ENCODE data around the gene ENOSF1. TPM values are rescaled to one million over a fixed set of nuclear protein-coding genes. Genes with fewer than 3 reads are reported as not detected.

Gene ENOSF1
- total and polyA plus RNA-seq, 8 donors, result 27.1 to 69.2 (median 46.7) TPM

DNA sequence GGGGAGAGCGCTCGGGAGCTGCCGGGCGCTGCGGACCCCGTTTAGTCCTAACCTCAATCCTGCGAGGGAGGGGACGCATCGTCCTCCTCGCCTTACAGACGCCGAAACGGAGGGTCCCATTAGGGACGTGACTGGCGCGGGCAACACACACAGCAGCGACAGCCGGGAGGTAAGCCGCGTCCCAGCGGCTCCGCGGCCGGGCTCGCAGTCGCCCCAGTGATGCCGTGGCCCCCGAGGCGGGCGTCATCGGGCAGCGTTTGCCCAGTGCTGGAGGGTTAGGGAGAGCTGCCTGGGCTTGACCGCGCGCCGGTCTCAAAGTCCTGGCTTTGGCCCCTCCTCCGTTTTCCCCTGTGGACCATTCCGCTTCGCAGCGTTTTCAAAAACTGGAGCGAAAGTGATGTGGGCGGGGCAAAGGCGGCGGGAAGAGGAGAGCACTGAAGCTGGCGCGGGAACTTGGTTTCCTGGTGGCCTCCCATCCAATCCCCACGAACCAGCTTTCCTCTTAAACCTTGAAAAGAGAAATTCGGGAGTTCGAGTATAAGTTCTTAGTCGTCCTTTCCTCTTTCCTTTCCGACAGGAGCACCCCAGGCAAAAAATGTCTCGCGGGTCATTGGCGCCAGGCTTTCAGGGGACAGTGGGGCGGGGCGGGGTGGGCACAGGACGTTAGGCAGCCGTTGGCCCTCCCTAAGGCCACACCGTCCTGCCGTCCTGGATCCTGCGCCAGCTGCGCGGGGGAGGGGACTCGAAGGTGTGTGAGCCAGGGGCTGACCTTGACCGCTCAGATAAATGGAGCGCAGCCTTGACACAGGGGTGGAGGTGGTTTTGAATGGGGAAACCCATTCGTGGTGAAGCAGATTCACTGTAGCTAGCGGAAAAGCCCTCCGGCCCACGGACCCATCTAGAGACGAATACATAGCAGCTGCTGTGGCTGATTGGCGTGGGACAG, 54.2 kb downstream of the ENOSF1 start:
- Histone ChIP-seq H3K9me3 (no peaks in the 10 kb centered on the region), H3K27ac (no peak overlapping the region), H3K4me1 (no peaks in the 10 kb centered on the region), H3K27me3 (no peaks in the 10 kb centered on the region), H3K4me3 (peak overlapping the region; percentile 58 to 84 (median 72)), H3K36me3 (no peaks in the 10 kb centered on the region)
- intact Hi-C loops (cut with DNase I), result no loop called here
- no peak for FAIRE-seq
- ATAC-seq, result peak; percentile 88 to 96 (median 92)
- WGBS, 2 donors, result 3 to 4% methylated on average over 65 to 72 of the region's 72 CpGs
- DNase-seq, result peak; percentile 78 to 88 (median 84)
- TF ChIP-seq, protein P1, sequence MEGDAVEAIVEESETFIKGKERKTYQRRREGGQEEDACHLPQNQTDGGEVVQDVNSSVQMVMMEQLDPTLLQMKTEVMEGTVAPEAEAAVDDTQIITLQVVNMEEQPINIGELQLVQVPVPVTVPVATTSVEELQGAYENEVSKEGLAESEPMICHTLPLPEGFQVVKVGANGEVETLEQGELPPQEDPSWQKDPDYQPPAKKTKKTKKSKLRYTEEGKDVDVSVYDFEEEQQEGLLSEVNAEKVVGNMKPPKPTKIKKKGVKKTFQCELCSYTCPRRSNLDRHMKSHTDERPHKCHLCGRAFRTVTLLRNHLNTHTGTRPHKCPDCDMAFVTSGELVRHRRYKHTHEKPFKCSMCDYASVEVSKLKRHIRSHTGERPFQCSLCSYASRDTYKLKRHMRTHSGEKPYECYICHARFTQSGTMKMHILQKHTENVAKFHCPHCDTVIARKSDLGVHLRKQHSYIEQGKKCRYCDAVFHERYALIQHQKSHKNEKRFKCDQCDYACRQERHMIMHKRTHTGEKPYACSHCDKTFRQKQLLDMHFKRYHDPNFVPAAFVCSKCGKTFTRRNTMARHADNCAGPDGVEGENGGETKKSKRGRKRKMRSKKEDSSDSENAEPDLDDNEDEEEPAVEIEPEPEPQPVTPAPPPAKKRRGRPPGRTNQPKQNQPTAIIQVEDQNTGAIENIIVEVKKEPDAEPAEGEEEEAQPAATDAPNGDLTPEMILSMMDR (IDR thresholded peaks at IDR 0.05), result no peak

DNA sequence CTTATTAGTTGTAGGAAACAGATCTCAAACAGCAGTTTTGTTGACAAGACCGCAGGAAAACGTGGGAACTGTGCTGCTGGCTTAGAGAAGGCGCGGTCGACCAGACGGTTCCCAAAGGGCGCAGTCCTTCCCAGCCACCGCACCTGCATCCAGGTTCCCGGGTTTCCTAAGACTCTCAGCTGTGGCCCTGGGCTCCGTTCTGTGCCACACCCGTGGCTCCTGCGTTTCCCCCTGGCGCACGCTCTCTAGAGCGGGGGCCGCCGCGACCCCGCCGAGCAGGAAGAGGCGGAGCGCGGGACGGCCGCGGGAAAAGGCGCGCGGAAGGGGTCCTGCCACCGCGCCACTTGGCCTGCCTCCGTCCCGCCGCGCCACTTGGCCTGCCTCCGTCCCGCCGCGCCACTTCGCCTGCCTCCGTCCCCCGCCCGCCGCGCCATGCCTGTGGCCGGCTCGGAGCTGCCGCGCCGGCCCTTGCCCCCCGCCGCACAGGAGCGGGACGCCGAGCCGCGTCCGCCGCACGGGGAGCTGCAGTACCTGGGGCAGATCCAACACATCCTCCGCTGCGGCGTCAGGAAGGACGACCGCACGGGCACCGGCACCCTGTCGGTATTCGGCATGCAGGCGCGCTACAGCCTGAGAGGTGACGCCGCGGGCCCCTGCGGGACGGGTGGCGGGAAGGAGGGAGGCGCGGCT, 55.0 kb downstream of the ENOSF1 start, which contains the start of gene TYMS:
Gene TYMS (plus strand): TSS at position 343 of the 690 bp plus-strand sequence. CDS start 90 bp downstream, at position 433.
- WGBS, 2 donors, result 1% methylated on average over 53 to 79 of the region's 79 CpGs
- H3K9me3 ChIP-seq, result no peaks in the 10 kb centered on the region
- DNase-seq, result peak; percentile 34 to 82 (median 50)
- TF ChIP-seq, protein P1 (IDR thresholded peaks at IDR 0.05), result no peak
- no peaks in the 10 kb centered on the region for H3K27me3 ChIP-seq
- intact Hi-C loops (cut with DNase I), result no loop called here
- peak; percentile 65 to 74 (median 70) for ATAC-seq
- no peaks in the 10 kb centered on the region for H3K4me1 ChIP-seq
- no peak for FAIRE-seq
- peak within 1 kb of the TSS; percentile 58 to 84 (median 72) for H3K4me3 ChIP-seq
- H3K27ac ChIP-seq, result no peak within 1 kb of the TSS
- no peaks in the 10 kb centered on the region for H3K36me3 ChIP-seq

GRCh38 chr18:655445-655844, 57.0 kb downstream of the ENOSF1 start:
- Histone ChIP-seq H3K4me1 (no peaks in the 10 kb centered on the region), H3K4me3 (no peak overlapping the region), H3K36me3 (no peaks in the 10 kb centered on the region), H3K27me3 (no peaks in the 10 kb centered on the region), H3K9me3 (no peaks in the 10 kb centered on the region), H3K27ac (no peak overlapping the region)
- intact Hi-C loops (cut with DNase I), result no loop called here
- ATAC-seq (no peak), DNase-seq (no peak), FAIRE-seq (no peak)
- WGBS, 2 donors, result 79 to 83% methylated on average over 6 of the region's 6 CpGs
- TF ChIP-seq, protein P1 (IDR thresholded peaks at IDR 0.05), result no peak

DNA sequence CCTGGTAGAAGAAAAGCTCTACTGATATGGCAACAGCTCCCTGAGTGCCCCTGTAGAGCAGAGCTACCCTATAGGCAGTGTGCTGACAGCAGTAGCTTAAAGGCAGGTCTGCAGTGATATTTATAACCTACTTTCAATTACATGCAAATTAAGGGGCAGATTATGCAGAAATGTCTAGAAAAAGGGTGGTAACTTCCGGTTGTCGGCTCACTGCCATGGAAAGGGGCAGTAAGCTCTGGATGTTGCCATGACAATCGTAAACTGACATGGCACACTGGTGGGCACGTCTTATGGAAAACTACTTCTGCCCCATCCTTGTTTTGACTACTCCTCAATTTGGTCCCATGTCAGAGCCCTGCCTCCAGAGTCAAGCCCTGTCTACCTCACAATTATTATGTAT, 57.8 kb downstream of the ENOSF1 start:
- H3K27ac ChIP-seq, result no peak overlapping the region
- DNase-seq, result no peak
- intact Hi-C loops (cut with DNase I), result no loop called here
- no peaks in the 10 kb centered on the region for H3K27me3 ChIP-seq
- TF ChIP-seq, protein P1 (IDR thresholded peaks at IDR 0.05), result no peak
- H3K4me1 ChIP-seq, result no peaks in the 10 kb centered on the region
- no peak for FAIRE-seq
- WGBS, 2 donors, result 93 to 97% methylated on average over 4 of the region's 4 CpGs
- H3K4me3 ChIP-seq, result no peak overlapping the region
- no peaks in the 10 kb centered on the region for H3K9me3 ChIP-seq
- ATAC-seq, result no peak
- H3K36me3 ChIP-seq, result no peaks in the 10 kb centered on the region
